HG03520 (cell line): Measurements from ENCODE around the gene SIRT2.

Source experiments
- ATAC-seq: cut with Tn5 transposase; IDR thresholded peaks from one replicate; pipeline ENCODE4 v1.9.1; 2021; ENCODE audit warnings: mild to moderate bottlenecking, moderate library complexity; ENCODE audit not compliant: unreplicated experiment

Gene SIRT2

DNA sequence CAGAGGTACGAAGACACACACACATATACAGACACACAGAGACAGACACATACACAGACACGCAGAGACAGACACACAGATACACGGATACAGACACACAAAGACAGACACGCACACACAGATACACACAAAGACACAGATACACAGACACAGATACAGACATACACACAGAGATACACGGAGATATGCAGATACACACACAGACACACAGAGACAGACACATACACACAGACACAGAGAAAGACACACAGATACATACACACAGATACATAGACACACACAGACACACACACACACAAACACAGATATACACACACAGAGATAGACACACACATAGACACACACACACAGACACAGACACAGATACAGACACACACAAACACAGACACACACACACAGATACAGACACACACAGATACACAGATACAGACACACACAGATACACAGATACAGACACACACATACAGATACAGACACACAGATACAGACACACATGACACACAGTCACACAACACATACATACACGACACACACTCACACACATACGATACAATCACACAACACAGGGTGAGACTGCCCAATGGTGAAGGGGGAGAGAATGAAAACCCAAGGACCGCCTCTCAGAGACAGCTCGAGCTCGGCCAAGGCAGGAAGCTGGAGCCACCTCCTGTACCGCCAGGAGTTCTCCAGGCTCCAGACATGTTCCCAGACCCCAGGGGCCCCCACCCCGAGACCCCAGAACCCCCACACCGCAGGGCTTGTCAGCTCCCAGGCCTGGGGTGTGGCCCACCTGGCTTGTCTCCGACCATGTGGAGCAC lies 21.4 kb upstream of the SIRT2 start:
- ATAC-seq = no peak

DNA sequence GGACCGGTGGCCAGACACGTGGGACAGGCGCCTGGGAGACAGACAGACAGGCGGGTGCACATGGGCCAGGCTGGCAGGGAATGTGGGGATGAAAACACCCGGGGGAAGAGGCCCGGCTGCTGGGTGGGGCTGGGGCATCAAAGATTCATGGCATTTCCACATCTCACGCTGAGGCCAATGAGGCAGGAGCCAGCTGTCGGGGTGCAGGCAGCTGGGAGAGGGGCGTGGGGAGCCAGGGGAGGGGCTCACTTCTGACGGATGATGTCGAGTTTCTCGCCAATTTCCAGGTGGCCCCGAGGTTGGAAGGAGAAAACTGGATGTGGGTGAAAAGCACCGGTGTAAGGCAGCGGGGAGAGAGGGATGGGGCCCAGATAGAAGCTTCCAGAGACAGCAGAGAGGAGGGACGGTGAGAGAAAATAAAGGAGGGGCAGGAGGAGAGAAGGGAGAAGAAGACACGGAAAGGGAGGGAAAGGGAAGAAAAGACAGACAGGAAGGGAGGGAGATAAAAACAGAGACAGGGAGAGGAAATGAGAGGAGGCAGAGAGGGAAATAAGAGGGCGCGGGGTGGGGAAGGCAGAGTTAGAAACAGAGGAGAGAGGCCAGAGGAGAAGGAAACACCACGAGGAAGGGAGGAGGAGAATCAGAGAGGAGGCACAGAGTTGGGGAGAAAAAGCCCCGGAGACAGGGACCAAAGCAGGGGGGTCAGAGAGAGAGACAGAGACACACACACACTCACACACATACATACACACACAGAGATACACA lies 20.6 kb upstream of the SIRT2 start:
- no peak for ATAC-seq

GRCh38 chr19:38918526-38918925 lies 19.1 kb upstream of the SIRT2 start:
- no peak for ATAC-seq

GRCh38 chr19:38917921-38918491 lies 18.6 kb upstream of the SIRT2 start:
- no peak for ATAC-seq

- ATAC-seq = no peak
Measured at GRCh38 chr19:38917516-38917915, 18.1 kb upstream of the SIRT2 start.

- ATAC-seq = no peak
Measured at GRCh38 chr19:38915329-38916321, 16.2 kb upstream of the SIRT2 start.

- no peak for ATAC-seq
Measured at GRCh38 chr19:38913958-38914357, 14.5 kb upstream of the SIRT2 start.

GRCh38 chr19:38912600-38913514 lies 13.4 kb upstream of the SIRT2 start:
- ATAC-seq = no peak

- no peak for ATAC-seq
Measured at GRCh38 chr19:38911388-38912001, 12.1 kb upstream of the SIRT2 start.

DNA sequence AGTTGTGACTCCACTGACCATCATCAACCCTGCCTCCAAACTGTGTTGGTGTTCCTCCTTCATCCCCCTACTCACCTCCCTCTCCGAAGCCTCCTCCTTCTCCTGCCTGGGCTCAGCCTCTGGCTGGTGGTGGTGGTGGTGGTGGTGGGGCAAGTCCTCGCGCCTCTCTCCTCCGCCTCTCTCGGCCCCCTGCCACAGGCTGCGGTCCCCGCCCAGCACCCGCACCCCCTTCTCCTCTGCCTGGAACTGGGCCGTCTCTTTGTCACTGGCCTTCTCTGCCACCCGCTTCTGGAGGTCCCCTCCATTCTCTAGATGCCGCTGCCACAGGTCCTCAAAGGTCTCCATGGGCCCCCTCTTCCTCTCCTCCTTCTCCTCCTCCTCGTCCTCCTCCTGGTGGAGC lies 11.1 kb upstream of the SIRT2 start:
- ATAC-seq = no peak

DNA sequence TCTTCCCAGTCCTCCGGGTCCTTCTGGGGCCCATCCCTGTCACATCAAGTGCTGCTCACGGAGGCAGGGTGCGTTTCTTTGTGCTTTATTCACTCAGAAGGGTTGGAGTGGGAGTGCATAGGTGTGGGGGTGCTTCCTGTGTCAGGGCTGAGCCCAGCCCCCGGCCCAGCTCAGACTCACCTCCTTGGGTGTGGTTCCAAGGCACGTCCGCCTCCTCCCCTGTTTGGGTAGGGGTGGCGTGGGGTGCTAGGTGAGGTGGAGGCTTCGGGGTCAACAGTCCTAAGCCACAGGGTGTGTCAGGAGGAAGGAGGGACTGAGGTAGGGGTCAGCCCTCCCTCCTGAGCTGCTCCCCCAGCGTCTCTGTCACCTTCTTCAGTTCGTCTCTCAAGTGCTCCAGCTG lies 9.5 kb upstream of the SIRT2 start:
- ATAC-seq = no peak

DNA sequence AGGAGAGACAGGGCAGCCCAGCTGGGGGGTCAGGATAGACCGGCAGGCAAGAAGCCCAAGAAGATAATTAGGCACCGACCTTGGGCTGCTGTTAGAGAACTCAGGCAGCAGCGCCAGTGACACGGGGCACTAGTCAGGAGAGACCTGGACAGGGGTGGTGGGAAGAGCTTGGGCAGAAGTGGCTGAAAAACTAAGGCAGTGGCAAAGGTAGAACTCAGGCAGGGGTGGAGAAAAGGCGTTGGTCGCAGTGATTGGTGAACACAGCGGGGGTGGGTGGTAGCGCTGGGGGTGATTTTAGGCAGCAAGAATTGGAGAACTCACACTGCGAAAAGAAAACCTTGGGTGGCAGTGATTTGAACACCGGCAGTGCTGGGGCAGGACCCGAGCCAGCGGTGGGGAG lies 8.3 kb upstream of the SIRT2 start:
- ATAC-seq = no peak

DNA sequence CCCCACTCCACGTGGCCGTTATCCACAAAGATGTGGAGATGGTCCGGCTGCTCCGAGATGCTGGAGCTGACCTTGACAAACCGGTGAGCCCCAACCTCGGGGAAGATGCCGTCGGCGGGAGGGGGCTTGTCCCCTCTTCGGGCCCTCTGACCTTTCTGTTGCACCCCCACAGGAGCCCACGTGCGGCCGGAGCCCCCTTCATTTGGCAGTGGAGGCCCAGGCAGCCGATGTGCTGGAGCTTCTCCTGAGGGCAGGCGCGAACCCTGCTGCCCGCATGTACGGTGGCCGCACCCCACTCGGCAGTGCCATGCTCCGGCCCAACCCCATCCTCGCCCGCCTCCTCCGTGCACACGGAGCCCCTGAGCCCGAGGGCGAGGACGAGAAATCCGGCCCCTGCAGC lies 7.8 kb upstream of the SIRT2 start:
- ATAC-seq = no peak

DNA sequence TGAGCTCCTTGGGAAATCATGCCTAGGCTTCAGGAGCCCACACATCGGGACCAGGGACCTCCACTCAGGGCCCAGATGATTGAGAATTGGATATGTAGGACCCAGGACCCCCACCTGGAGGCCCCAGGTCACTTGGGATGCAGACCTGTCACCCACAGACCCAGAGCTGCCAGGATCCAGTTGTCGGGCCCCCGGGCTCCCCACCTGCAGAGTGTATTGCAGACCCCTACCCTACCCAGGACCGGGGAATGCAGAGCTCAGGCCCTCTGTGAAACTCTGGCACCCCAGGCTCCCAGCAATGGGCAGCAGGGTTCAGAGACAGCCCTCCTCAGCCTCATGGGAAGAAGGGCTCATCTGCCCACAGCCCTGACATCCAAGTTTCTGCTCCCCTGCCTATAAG lies 6.2 kb upstream of the SIRT2 start:
- ATAC-seq = no peak

DNA sequence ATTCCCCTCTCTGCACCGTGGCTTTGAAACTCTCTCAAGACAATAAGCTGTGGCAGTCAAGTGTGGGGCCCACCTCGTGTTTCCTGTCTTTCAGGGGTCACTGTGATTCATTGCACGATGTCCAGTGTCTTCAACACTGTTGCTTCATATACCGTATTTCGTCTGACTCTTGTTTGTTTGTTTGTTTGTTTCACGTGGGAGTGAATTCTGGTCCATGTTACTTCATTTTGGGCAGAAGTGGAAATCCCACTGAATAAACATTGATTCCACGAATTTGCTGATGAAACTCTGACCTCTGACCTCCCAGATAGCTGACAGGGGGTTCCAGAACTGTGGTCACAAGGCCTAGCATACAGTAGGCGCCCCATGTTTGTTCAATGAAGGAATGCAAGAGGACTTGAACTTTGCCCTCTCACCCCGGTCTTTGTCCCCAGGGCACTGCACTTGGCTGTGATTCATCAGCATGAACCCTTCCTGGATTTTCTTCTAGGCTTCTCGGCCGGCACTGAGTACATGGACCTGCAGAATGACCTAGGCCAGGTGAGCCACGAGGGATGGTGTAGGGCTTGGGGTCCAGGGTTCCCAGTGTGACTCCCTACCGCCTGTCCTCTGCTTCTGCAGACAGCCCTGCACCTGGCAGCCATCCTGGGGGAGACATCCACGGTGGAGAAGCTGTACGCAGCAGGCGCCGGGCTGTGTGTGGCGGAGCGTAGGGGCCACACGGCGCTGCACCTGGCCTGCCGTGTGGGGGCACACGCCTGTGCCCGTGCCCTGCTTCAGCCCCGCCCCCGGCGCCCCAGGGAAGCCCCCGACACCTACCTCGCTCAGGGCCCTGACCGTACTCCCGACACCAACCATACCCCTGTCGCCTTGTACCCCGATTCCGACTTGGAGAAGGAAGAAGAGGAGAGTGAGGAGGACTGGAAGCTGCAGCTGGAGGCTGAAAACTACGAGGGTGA lies 5.4 kb upstream of the SIRT2 start:
- no peak for ATAC-seq

- ATAC-seq = no peak
Measured at GRCh38 chr19:38901683-38902082, 2.3 kb upstream of the SIRT2 start.

DNA sequence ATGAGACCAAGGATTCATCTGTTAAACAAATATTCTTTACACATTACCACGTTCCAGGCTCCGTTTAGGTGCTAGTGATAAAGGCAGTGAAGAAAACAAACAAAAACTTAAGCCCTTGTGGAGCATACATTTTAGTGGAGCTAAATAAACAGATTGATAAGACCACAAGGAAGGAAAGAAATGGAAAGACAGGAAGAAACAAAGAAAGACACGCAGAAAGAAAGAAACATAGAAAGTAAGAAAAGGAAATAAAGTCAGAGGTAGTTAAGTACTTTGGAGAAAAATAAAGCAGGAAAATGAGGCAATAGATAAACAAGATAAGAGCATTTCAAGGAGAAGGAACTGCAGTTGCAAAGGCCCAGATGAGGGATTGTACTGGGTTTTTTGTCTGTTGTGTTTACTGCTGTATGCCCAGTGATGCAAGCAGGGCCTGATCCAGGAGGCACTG lies 1.3 kb upstream of the SIRT2 start:
- ATAC-seq = no peak

DNA sequence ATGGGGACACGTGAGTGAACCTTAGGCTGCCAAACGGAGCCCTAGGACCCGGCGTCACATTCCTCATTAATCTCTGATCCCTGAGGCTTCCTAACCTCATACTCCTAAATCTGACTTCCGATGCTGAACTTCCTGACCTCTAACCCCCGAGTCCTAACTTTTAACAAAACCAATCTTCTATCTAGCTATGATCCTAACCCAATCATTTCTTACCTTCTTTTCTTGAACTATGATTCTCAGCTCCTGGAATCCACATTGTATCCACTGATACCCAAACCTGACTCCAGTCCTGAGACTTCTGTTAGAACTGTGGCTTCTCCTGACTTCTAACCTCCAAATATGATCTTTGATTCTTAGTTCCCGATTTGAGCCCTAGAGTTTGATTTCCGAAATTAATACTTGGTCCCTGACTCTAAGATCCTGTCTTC lies 798 bp upstream of the SIRT2 start:
- ATAC-seq = no peak
